Measurements from ENCODE around the gene TAGAP.

DNA sequence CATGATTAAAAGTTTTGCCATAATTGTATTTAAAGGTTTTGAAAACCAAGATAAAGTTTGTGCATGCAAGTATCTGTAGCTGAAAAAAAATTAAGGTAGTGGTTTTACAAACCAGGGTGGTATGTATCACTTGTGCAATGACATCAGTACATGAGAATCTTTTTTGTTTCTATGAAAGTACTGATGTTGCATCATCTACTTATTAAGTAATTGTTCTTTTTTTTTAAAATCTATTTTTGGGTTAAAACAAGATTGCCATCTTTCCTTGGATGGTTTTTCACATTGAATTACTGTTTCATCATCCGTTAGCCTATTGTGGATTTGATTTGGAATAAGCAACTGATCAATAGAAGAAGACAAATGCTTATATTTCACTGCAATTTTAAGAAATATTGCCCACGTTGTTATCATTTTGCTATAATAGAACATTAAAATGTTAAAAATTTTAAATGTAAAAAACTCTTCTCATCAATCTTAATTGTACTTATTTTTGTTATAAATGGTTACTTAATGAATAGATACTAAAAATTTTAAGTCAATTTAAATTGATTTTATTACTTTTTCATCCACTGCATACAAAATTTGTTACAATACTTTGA, 39.8 kb upstream of the TAGAP start:
- TF ChIP-seq GATA3 (IDR thresholded peaks at IDR 0.05; ENCODE audit: low read depth, low read length) (no peak), GATA2 (IDR thresholded peaks at IDR 0.05; ENCODE audit: low read depth, low read length) (no peak)

All from SH-SY5Y (cell line).